ENCODE measurements around the gene KIAA1549. TPM values are rescaled to one million over a fixed set of nuclear protein-coding genes. Genes with fewer than 3 reads are reported as not detected.
"Not testable (repeated sequence)": the region's sequence is repeated elsewhere in the genome, so short reads cannot be mapped to it uniquely, and the experiment has no call there.

The KIAA1549 gene
- total and polyA plus RNA-seq, 4 donors: 0.13 to 2.8 (median 0.58) TPM

DNA sequence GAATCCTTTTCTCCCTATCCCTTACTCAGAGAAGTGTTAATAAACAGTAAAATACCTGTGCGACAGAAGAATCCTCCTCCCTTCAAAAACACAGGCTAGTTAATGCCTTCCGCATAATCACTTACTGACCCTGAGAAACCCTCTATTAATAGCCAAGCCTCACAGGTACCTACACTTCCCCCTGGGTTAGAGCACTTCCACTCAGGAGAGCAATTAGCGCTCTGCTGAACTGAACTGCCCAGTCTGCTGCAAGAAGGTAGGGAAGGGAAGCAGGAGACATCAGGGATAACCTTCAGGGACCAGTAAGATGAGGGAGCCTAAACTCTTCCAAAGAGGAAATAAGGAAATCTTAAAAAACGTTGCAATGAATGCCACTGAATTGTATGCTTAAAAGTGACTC, 39.6 kb downstream of the KIAA1549 start:
- intact Hi-C loops (cut with DNase I): no loop called here
- no peak for ATAC-seq (ENCODE audit: low FRiP score)
- no peak overlapping the region for H3K4me3 ChIP-seq (ENCODE audit: low read length in 2 of 2)
- no peaks in the 10 kb centered on the region for H3K4me1 ChIP-seq (ENCODE audit: control insufficient read depth in 1 of 2, insufficient read depth in 2 of 2, low read length in 2 of 2)
- DNase-seq: no peak
- no peaks in the 10 kb centered on the region for H3K27me3 ChIP-seq (ENCODE audit: control insufficient read depth in 1 of 2, insufficient read depth in 2 of 2, low read length in 1 of 2)
- WGBS, 2 donors: 80 to 87% methylated on average over 4 of the region's 4 CpGs
- no peaks in the 10 kb centered on the region for H3K9me3 ChIP-seq (ENCODE audit: control insufficient read depth, low read length)
- no peaks in the 10 kb centered on the region for H3K36me3 ChIP-seq (ENCODE audit: control insufficient read depth in 1 of 2, insufficient read depth in 2 of 2, low read length in 1 of 2)
- no peak overlapping the region for H3K27ac ChIP-seq (ENCODE audit: low read depth in 1 of 2, low read length in 2 of 2)

DNA sequence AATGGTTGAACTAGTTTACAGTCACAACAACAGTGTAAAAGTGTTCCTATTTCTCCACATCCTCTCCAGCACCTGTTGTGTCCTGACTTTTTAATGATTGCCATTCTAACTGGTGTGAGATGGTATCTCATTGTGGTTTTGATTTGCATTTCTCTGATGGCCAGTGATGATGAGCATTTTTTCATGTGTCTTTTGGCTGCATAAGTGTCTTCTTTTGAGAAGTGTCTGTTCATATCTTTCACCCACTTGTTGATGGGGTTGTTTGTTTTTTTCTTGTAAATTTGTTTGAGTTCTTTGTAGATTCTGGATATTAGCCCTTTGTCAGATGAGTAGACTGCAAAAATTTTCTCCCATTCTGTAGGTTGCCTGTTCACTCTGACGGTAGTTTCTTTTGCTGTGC, 40.6 kb downstream of the KIAA1549 start:
- ATAC-seq (ENCODE audit: low FRiP score); H3K27ac ChIP-seq (ENCODE audit: low read depth in 1 of 2, low read length in 2 of 2); H3K9me3 ChIP-seq (ENCODE audit: control insufficient read depth, low read length); H3K4me1 ChIP-seq (ENCODE audit: control insufficient read depth in 1 of 2, insufficient read depth in 2 of 2, low read length in 2 of 2); intact Hi-C loops (cut with DNase I); H3K36me3 ChIP-seq (ENCODE audit: control insufficient read depth in 1 of 2, insufficient read depth in 2 of 2, low read length in 1 of 2); H3K27me3 ChIP-seq (ENCODE audit: control insufficient read depth in 1 of 2, insufficient read depth in 2 of 2, low read length in 1 of 2); H3K4me3 ChIP-seq (ENCODE audit: low read length in 2 of 2); DNase-seq: not testable (repeated sequence)
- 70 to 85% methylated on average over 1 of the region's 1 CpG for WGBS, 2 donors

DNA sequence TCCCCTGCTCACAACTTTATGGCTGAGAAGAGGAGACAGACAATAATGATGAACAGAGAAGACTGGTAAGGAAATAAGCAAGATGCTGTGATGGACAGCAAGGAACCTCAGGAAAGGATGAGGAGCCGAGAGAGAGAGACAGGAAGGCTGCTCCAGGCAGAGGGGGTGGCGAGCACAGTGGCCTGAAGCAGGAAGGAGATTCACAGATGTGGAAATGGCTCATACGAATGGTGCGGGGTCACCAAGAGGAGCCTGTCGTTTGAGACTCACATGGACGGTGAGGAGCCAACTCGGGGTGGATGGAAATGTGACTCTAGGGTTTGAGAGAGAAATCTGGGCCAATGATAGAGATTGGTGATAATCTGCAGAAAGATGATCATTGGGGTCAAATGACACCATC, 43.7 kb downstream of the KIAA1549 start:
- H3K4me3 ChIP-seq (ENCODE audit: low read length in 2 of 2): no peak overlapping the region
- intact Hi-C loops (cut with DNase I): no loop called here
- H3K36me3 ChIP-seq (ENCODE audit: control insufficient read depth in 1 of 2, insufficient read depth in 2 of 2, low read length in 1 of 2): no peaks in the 10 kb centered on the region
- no peaks in the 10 kb centered on the region for H3K4me1 ChIP-seq (ENCODE audit: control insufficient read depth in 1 of 2, insufficient read depth in 2 of 2, low read length in 2 of 2)
- DNase-seq (no peak), ATAC-seq (ENCODE audit: low FRiP score) (no peak)
- WGBS, 2 donors: 95 to 99% methylated on average over 7 of the region's 7 CpGs
- H3K27ac ChIP-seq (ENCODE audit: low read depth in 1 of 2, low read length in 2 of 2): no peak overlapping the region
- H3K27me3 ChIP-seq (ENCODE audit: control insufficient read depth in 1 of 2, insufficient read depth in 2 of 2, low read length in 1 of 2): no peaks in the 10 kb centered on the region
- no peaks in the 10 kb centered on the region for H3K9me3 ChIP-seq (ENCODE audit: control insufficient read depth, low read length)

DNA sequence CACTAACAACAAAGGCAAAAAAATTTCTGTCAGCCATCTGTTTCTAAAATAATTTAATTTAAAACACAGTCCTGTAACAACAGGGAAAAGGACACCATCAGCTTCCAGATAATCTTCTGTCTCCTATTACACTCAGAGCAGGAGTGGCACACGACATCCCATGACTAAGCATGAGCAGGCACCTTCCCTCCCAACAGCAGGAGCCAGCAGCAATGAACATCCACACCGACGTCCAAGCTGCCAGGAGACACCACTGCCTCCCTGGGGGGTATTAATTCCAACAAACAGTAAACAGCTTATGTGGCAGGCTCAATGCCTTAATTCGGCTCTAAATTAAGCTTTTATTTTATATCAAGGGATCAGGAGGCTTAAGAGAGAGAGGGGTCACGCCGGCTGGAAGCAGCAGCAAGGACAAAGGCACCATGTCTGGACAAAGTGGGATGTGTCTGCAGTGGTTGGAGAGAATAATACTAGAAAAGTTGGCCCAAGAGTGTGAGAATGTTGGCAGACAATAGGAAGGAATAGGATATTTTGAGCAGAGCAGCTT, 45.7 kb downstream of the KIAA1549 start:
- H3K27ac ChIP-seq (ENCODE audit: low read depth in 1 of 2, low read length in 2 of 2): no peak overlapping the region
- no peaks in the 10 kb centered on the region for H3K27me3 ChIP-seq (ENCODE audit: control insufficient read depth in 1 of 2, insufficient read depth in 2 of 2, low read length in 1 of 2)
- intact Hi-C loops (cut with DNase I): no loop called here
- H3K4me1 ChIP-seq (ENCODE audit: control insufficient read depth in 1 of 2, insufficient read depth in 2 of 2, low read length in 2 of 2): no peaks in the 10 kb centered on the region
- no peak for DNase-seq
- 25 to 26% methylated on average over 6 of the region's 6 CpGs for WGBS, 2 donors
- ATAC-seq (ENCODE audit: low FRiP score): no peak
- H3K36me3 ChIP-seq (ENCODE audit: control insufficient read depth in 1 of 2, insufficient read depth in 2 of 2, low read length in 1 of 2): no peaks in the 10 kb centered on the region
- no peak overlapping the region for H3K4me3 ChIP-seq (ENCODE audit: low read length in 2 of 2)
- H3K9me3 ChIP-seq (ENCODE audit: control insufficient read depth, low read length): no peaks in the 10 kb centered on the region

DNA sequence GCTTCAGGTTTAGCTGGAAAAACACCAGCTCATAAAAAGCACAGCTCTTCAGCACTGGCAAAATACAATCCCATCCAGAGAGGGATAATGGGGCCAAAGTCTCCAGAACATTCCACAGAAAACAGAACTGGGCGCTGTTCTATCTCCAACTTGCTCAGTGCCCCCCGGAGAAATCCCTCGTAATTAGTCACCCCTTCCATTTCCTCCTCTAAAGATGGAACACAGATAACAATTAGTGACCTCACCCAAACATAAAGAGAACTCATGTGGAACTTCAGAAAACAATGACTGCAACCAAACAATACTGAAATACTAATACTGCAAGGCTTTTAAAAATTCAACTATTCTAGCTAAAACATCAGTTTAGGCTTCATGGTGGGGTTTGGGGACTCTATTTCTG, 46.3 kb downstream of the KIAA1549 start:
- H3K27me3 ChIP-seq (ENCODE audit: control insufficient read depth in 1 of 2, insufficient read depth in 2 of 2, low read length in 1 of 2): no peaks in the 10 kb centered on the region
- H3K4me3 ChIP-seq (ENCODE audit: low read length in 2 of 2): no peak overlapping the region
- H3K4me1 ChIP-seq (ENCODE audit: control insufficient read depth in 1 of 2, insufficient read depth in 2 of 2, low read length in 2 of 2): no peaks in the 10 kb centered on the region
- WGBS, 2 donors: 6 to 15% methylated on average over 3 of the region's 3 CpGs
- H3K36me3 ChIP-seq (ENCODE audit: control insufficient read depth in 1 of 2, insufficient read depth in 2 of 2, low read length in 1 of 2): no peaks in the 10 kb centered on the region
- DNase-seq (no peak), ATAC-seq (ENCODE audit: low FRiP score) (no peak)
- intact Hi-C loops (cut with DNase I): no loop called here
- no peaks in the 10 kb centered on the region for H3K9me3 ChIP-seq (ENCODE audit: control insufficient read depth, low read length)
- no peak overlapping the region for H3K27ac ChIP-seq (ENCODE audit: low read depth in 1 of 2, low read length in 2 of 2)

DNA sequence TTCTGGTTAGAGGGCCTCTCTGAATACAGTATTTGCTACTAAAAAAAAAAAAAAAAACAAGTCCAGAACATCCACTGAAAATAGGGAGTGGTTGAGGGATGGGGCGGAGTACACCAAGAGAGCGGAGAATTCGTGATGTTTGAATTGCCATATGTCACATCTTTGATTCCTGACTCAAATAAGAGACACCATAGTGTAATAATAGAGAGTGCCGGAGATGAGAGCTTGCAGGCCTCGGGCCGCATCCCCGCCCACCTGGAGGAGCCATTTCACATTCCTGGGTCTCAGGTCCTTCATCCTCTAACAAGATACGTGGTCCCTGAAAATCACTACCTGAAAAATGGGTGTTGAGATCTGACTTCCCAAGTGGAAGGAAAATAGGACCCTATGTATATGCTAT, 46.8 kb downstream of the KIAA1549 start:
- intact Hi-C loops (cut with DNase I): no loop called here
- Histone ChIP-seq H3K4me3 (ENCODE audit: low read length in 2 of 2) (no peak overlapping the region), H3K4me1 (ENCODE audit: control insufficient read depth in 1 of 2, insufficient read depth in 2 of 2, low read length in 2 of 2) (no peaks in the 10 kb centered on the region), H3K27ac (ENCODE audit: low read depth in 1 of 2, low read length in 2 of 2) (no peak overlapping the region), H3K9me3 (ENCODE audit: control insufficient read depth, low read length) (no peaks in the 10 kb centered on the region), H3K27me3 (ENCODE audit: control insufficient read depth in 1 of 2, insufficient read depth in 2 of 2, low read length in 1 of 2) (no peaks in the 10 kb centered on the region), H3K36me3 (ENCODE audit: control insufficient read depth in 1 of 2, insufficient read depth in 2 of 2, low read length in 1 of 2) (no peaks in the 10 kb centered on the region)
- ATAC-seq (ENCODE audit: low FRiP score): no peak
- DNase-seq: no peak
- WGBS, 2 donors: 98% methylated on average over 8 of the region's 8 CpGs

DNA sequence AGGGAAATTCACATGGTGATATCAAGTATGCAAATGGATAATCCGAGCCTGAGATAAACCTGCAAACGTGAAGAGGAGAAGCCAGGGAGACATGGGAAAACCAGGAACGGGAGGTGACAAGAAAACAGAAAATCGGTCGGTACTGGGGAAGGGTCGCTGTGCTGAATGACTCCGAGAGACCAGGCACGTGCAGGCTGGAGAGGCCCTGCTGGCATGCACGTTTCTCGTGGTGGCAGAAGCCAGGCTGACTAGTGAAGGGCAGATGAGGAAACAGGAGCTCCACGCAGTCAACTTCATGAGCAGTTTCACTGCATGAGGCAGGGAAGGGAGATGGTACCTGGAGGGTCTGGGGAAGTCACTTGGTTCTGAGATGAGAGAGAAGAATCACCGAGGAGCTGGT, 48.3 kb downstream of the KIAA1549 start:
- 92 to 94% methylated on average over 12 of the region's 12 CpGs for WGBS, 2 donors
- H3K4me3 ChIP-seq (ENCODE audit: low read length in 2 of 2): no peak overlapping the region

DNA sequence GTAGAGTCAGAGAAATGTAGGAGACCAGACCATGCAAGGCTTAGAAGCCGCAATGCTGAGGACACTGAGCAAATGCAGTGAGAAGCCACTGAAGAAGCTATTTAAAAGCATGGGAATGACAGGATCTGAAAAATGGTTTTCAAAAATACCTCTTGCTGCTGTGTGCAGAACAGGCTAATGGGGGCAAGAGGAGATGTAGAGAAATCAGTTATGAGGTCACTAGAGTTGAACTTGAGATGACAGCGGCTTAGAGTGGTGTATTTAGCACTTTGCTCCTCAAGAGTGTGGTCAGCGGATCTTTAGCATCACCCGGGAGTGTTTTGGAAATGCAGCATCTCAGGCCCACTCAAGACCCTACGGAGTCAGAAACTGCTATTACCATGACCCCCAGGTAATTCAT, 48.8 kb downstream of the KIAA1549 start:
- ATAC-seq (ENCODE audit: low FRiP score): no peak
- WGBS, 2 donors: 97 to 98% methylated on average over 5 of the region's 5 CpGs
- no peak for DNase-seq
- H3K9me3 ChIP-seq (ENCODE audit: control insufficient read depth, low read length): no peaks in the 10 kb centered on the region
- H3K36me3 ChIP-seq (ENCODE audit: control insufficient read depth in 1 of 2, insufficient read depth in 2 of 2, low read length in 1 of 2): no peaks in the 10 kb centered on the region
- no peaks in the 10 kb centered on the region for H3K4me1 ChIP-seq (ENCODE audit: control insufficient read depth in 1 of 2, insufficient read depth in 2 of 2, low read length in 2 of 2)
- intact Hi-C loops (cut with DNase I): no loop called here
- H3K27ac ChIP-seq (ENCODE audit: low read depth in 1 of 2, low read length in 2 of 2): no peak overlapping the region
- H3K4me3 ChIP-seq (ENCODE audit: low read length in 2 of 2): no peak overlapping the region
- H3K27me3 ChIP-seq (ENCODE audit: control insufficient read depth in 1 of 2, insufficient read depth in 2 of 2, low read length in 1 of 2): no peaks in the 10 kb centered on the region

More for the DNA sequence above, 48.3 kb downstream of the KIAA1549 start:
- Histone ChIP-seq H3K27ac (ENCODE audit: low read depth in 1 of 2, low read length in 2 of 2) (no peak overlapping the region), H3K36me3 (ENCODE audit: control insufficient read depth in 1 of 2, insufficient read depth in 2 of 2, low read length in 1 of 2) (no peaks in the 10 kb centered on the region), H3K4me1 (ENCODE audit: control insufficient read depth in 1 of 2, insufficient read depth in 2 of 2, low read length in 2 of 2) (no peaks in the 10 kb centered on the region), H3K9me3 (ENCODE audit: control insufficient read depth, low read length) (no peaks in the 10 kb centered on the region), H3K27me3 (ENCODE audit: control insufficient read depth in 1 of 2, insufficient read depth in 2 of 2, low read length in 1 of 2) (no peaks in the 10 kb centered on the region)
- intact Hi-C loops (cut with DNase I): no loop called here
- no peak for DNase-seq
- no peak for ATAC-seq (ENCODE audit: low FRiP score)

DNA sequence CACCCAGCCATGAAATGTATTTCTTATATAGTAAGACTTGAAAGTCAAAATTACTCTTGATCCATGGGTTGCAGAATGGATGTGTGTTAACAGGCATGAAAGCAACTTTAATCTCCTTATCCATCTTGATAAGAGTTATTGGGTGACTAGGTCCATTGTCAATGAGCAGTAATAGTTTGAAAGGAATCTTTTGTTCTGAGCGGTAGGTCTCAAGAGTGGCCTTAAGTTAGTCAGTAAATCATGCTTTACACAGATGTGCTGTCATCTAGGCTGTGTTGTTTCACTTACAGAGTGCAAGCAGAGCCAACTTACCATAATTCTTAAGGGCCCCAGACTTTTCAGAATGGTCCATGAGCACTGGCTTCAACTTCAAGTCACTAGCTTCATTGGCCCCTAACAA, 51.2 kb downstream of the KIAA1549 start:
- intact Hi-C loops (cut with DNase I): loop anchor here in 1 of 2 donors (10.0 kb wide), 1 partner anchor 65 kb away; no protein-coding TSS in a partner anchor
- no peak overlapping the region for H3K4me3 ChIP-seq (ENCODE audit: low read length in 2 of 2)
- 91 to 96% methylated on average over 1 of the region's 1 CpG for WGBS, 2 donors

More for the DNA sequence above, 51.2 kb downstream of the KIAA1549 start:
- no peaks in the 10 kb centered on the region for H3K9me3 ChIP-seq (ENCODE audit: control insufficient read depth, low read length)
- H3K36me3 ChIP-seq (ENCODE audit: control insufficient read depth in 1 of 2, insufficient read depth in 2 of 2, low read length in 1 of 2): no peaks in the 10 kb centered on the region
- H3K27ac ChIP-seq (ENCODE audit: low read depth in 1 of 2, low read length in 2 of 2): no peak overlapping the region
- H3K27me3 ChIP-seq (ENCODE audit: control insufficient read depth in 1 of 2, insufficient read depth in 2 of 2, low read length in 1 of 2): no peaks in the 10 kb centered on the region
- H3K4me1 ChIP-seq (ENCODE audit: control insufficient read depth in 1 of 2, insufficient read depth in 2 of 2, low read length in 2 of 2): no peaks in the 10 kb centered on the region
- ATAC-seq (ENCODE audit: low FRiP score) (no peak), DNase-seq (no peak)
